GM13977 (cell line): ENCODE measurements around the gene KRTAP10-4.
"Not testable (repeated sequence)": the region's sequence is repeated elsewhere in the genome, so short reads cannot be mapped to it uniquely, and the experiment has no call there.

Experiments used
- DNase-seq: peaks from one replicate; pipeline ENCODE4 v3.0.0; 2012; ENCODE audit warnings: low spot score
- CTCF ChIP-seq: IDR thresholded peaks from 2 replicates; pipeline ENCODE4 v1.5.1; 2012; ENCODE audit warnings: mild to moderate bottlenecking, control low read depth; ENCODE audit not compliant: insufficient read depth; ENCODE audit errors: extremely low read depth, missing control alignments
- in situ Hi-C: fragments of 300-500 bp; cut with MboI; formaldehyde crosslinking; loops from one replicate; pipeline ENCODE4 v1.12.0; 2022; ENCODE audit warnings: low sequenced_read_pairs, low pct_unique_long_range_greater_than_20kb, mixed read lengths, inconsistent platforms; ENCODE audit not compliant: unreplicated experiment

The KRTAP10-4 gene

GRCh38 chr21:44573630-44574456 lies at the start of gene KRTAP10-4:
Gene KRTAP10-4 (plus strand): TSS chr21:44573729. CDS start chr21:44573759, 30 bp downstream.
- DNase-seq, in situ Hi-C loops: not testable (repeated sequence)

GRCh38 chr21:44524414-44525371 lies 48.8 kb upstream of the KRTAP10-4 start:
- DNase-seq, result no peak

GRCh38 chr21:44525391-44526095 lies 48.0 kb upstream of the KRTAP10-4 start:
- in situ Hi-C loops, result no loop called here
- TF ChIP-seq CTCF, result no peak
- no peak for DNase-seq

More at GRCh38 chr21:44524414-44525371, 48.8 kb upstream of the KRTAP10-4 start:
- in situ Hi-C loops, result loop anchor here (25.0 kb wide), 1 partner anchor 413 kb away; the partner anchor contains the start of gene SLX9
- no peak for TF ChIP-seq CTCF

- no peak for DNase-seq
- in situ Hi-C loops, result no loop called here
- TF ChIP-seq CTCF, result no peak
These were observed 47.2 kb upstream of the KRTAP10-4 start for GRCh38 chr21:44526096-44526997.

GRCh38 chr21:44527156-44527982 lies 46.2 kb upstream of the KRTAP10-4 start:
- TF ChIP-seq CTCF, result no peak
- DNase-seq, result no peak
- in situ Hi-C loops, result no loop called here
